Measurements from ENCODE around the gene ZNF549. TPM values are rescaled to one million over a fixed set of nuclear protein-coding genes. Genes with fewer than 3 reads are reported as not detected.
A peak's percentile ranks its signal among the peaks of the same experiment; 100 is the strongest.

Gene ZNF549
- total and polyA plus RNA-seq, 2 of the 8 experiments (the other 6 are each of a cell fraction or from before 2014, with no cell fraction given), result 4.3 to 9.7 TPM

GRCh38 chr19:57557659-57558058 is 30.5 kb downstream of the ZNF549 start:
- H4K91ac ChIP-seq (replicated peaks; ENCODE audit: insufficient read length, low read length), result no peak overlapping the region
- H3K18ac ChIP-seq (ENCODE audit: extremely low read depth, low read length), result no peak overlapping the region
- no peak overlapping the region for H2AK5ac ChIP-seq (ENCODE audit: low read depth, low read length)
- H3K56ac ChIP-seq (replicated peaks; ENCODE audit: insufficient read length, low read depth, low read length), result no peak overlapping the region
- WGBS, 2 experiments (ENCODE audit: extremely low coverage in 1 of 2, insufficient coverage in 1 of 2, insufficient read length in 1 of 2, insufficient replicate concordance in 2 of 2, low coverage in 1 of 2, low lambda C conversion rate in 2 of 2, missing lambda C conversion rate in 1 of 2), result 92% methylated on average over 5 of the region's 5 CpGs; no CpG with 5 or more reads in 1 of the 2 experiments
- TF ChIP-seq CHD2 (IDR thresholded peaks at IDR 0.05; ENCODE audit: low read length) (no peak), CHD1 (IDR thresholded peaks at IDR 0.05; ENCODE audit: low read depth, low read length) (no peak), BRCA1 (IDR thresholded peaks at IDR 0.05; ENCODE audit: low read depth, low read length) (no peak), RBBP5 (IDR thresholded peaks at IDR 0.05; ENCODE audit: borderline replicate concordance, low read depth, low read length) (no peak), TBP (IDR thresholded peaks at IDR 0.05; ENCODE audit: low read depth, low read length) (no peak), E2F6 (IDR thresholded peaks at IDR 0.05) (no peak), SIN3A (conservative IDR thresholded peaks at IDR 0.05 in 1 of 2, IDR thresholded peaks at IDR 0.05 in 1 of 2; ENCODE audit: low read depth in 1 of 2, low read length in 2 of 2) (no peak), RAD21 (IDR thresholded peaks at IDR 0.05 in 1 of 2, conservative IDR thresholded peaks at IDR 0.05 in 1 of 2; ENCODE audit: low read depth in 2 of 2, low read length in 2 of 2) (no peak), SIRT6 (IDR thresholded peaks at IDR 0.05; ENCODE audit: low read length) (no peak), POU5F1 (IDR thresholded peaks at IDR 0.05; ENCODE audit: low read depth, low read length) (no peak), TCF12 (IDR thresholded peaks at IDR 0.05; ENCODE audit: low read depth, low read length) (no peak), TAF7 (optimal IDR thresholded peaks at IDR 0.05; ENCODE audit: borderline replicate concordance, low read depth, low read length) (no peak)
- no peak overlapping the region for H2BK20ac ChIP-seq (ENCODE audit: low read length)
- no peaks in the 10 kb centered on the region for H3K27me3 ChIP-seq (replicated peaks in 1 of 4; ENCODE audit: control insufficient read depth in 3 of 4, extremely low read depth in 1 of 4, insufficient read depth in 3 of 4, low read length in 3 of 4)
- ChIA-PET CTCF (ENCODE audit: partially characterized antibody) (interaction anchor here (1.0 to 1.9 kb wide), 2 partner anchors 92 to 128 kb away, joined by 3 to 6 read pairs; no protein-coding TSS in a partner anchor), POLR2A (ENCODE audit: partially characterized antibody) (interaction anchor here (1.2 to 2.2 kb wide), 2 partner anchors 13 to 132 kb away, joined by 4 to 6 read pairs; no protein-coding TSS in a partner anchor)
- FAIRE-seq (no peak), DNase-seq (ENCODE audit: low read depth in 1 of 2, low spot score in 2 of 2) (no peak)
- H4K20me1 ChIP-seq (replicated peaks in 1 of 2; ENCODE audit: control insufficient read depth in 1 of 2, insufficient read depth in 2 of 2, low read length in 2 of 2), result peaks cover 4 to 7% of the 10 kb centered on the region in 2 experiments
- H3K23me2 ChIP-seq (ENCODE audit: low read depth, low read length), result peaks cover 3% of the 10 kb centered on the region; the same call in 1 of the 2 replicates
- no peak overlapping the region for H4K8ac ChIP-seq (ENCODE audit: extremely low read depth, insufficient read depth, low read length)
- H3K4me3 ChIP-seq (ENCODE audit: extremely low read depth in 1 of 4, insufficient read depth in 2 of 4, low read depth in 3 of 4, low read length in 4 of 4), result no peak overlapping the region
- H2BK15ac ChIP-seq (ENCODE audit: low read length), result no peak overlapping the region
- peaks cover 0 to 4% (median under 1%) of the 10 kb centered on the region in 4 experiments; a peak in 3 of 7 replicates for H3K4me1 ChIP-seq (replicated peaks in 1 of 4; ENCODE audit: control insufficient read depth in 3 of 4, insufficient read depth in 4 of 4, low read length in 3 of 4)
- H3K14ac ChIP-seq (ENCODE audit: insufficient read length), result no peak overlapping the region
- H3K79me1 ChIP-seq (ENCODE audit: low read depth, low read length), result peaks cover 8% of the 10 kb centered on the region
- no peak overlapping the region for H3K4ac ChIP-seq (replicated peaks; ENCODE audit: insufficient read length, low read depth, low read length)
- no peak overlapping the region for H3K23ac ChIP-seq (ENCODE audit: insufficient read length)
- H3K79me2 ChIP-seq (ENCODE audit: control insufficient read depth in 1 of 2, insufficient read depth in 2 of 2, low read length in 2 of 2), result peaks cover 0 to 20% of the 10 kb centered on the region in 2 experiments; a peak in 3 of 4 replicates
- H2BK5ac ChIP-seq (ENCODE audit: low read depth, low read length), result no peak overlapping the region
- H2BK120ac ChIP-seq (replicated peaks; ENCODE audit: low read depth, low read length), result no peak overlapping the region
- peak overlapping the region in 1 of 2 experiments; percentile 51; a peak in 1 of 4 replicates for H3K4me2 ChIP-seq (ENCODE audit: insufficient read depth in 1 of 2, low read depth in 2 of 2, low read length in 2 of 2)
- H3K36me3 ChIP-seq (ENCODE audit: control insufficient read depth in 2 of 4, insufficient read depth in 4 of 4, low read length in 3 of 4), result peaks cover 7 to 23% (median 17%) of the 10 kb centered on the region in 4 experiments; a peak in 7 of 8 replicates
- H2AFZ ChIP-seq (ENCODE audit: low read length), result no peak overlapping the region
- H3K27ac ChIP-seq (ENCODE audit: low read depth, low read length), result no peak overlapping the region
- no peak overlapping the region for H4K5ac ChIP-seq (ENCODE audit: insufficient read length, low read depth, low read length)
- no peak overlapping the region for H3K9ac ChIP-seq (replicated peaks in 1 of 4; ENCODE audit: extremely low read depth in 1 of 4, low read depth in 3 of 4, low read length in 3 of 4)
- H2BK12ac ChIP-seq (ENCODE audit: low read depth, low read length), result no peak overlapping the region
- H3K9me3 ChIP-seq (ENCODE audit: insufficient read depth in 2 of 2, low read depth in 1 of 2, low read length in 1 of 2), result peaks cover 11% of the 10 kb centered on the region in 2 experiments

Measured in H1 (cell line).